ENCODE data around the gene HOXB2. TPM values are rescaled to one million over a fixed set of nuclear protein-coding genes. Genes with fewer than 3 reads are reported as not detected.
"Not testable (repeated sequence)": the region's sequence is repeated elsewhere in the genome, so short reads cannot be mapped to it uniquely, and the experiment has no call there.

Gene HOXB2
- total and polyA plus RNA-seq, 3 donors from 2014 or later = 1.8 to 4.2 (median 3.3) TPM

DNA sequence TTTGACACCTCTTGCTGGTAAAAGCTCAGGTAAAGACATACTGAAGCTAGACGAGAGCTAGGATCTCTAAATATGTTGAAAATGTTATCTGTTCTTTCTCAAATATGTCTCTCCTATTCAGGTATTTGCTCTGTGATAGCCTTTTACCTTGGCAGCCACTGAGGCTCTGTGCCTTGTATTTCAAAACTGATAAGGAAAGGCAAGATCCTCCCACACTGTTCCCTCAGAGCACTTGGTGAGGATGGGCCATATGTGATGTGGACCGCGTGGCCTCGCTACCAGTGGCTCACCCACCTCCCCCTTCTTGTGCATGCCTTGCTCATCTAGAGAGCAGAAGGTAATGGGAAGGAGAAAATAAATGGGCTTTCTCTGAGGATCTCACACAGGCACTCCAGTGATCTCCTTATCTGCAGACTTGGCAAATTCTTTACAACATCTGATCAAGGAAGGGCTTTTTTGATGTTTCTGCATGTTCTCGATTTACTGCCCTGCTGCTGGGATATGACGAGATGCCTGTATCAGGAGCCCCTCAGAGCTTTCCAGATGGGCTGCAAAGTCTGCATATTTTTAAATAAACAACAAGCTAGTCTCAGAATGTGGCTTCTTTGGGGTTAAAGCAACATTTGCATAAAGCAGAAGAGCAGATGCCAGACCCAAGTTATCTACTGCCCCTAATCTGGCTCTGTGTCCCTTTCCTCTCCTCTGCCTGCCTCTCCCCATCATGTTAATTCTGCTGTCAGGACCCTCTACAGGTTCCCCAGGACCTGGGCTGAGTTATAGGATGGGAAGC lies 31.0 kb downstream of the HOXB2 start:
- Histone ChIP-seq H3K27me3 (no peaks in the 10 kb centered on the region), H3K9me3 (no peaks in the 10 kb centered on the region), H3K4me3 (no peak overlapping the region), H3K4me1 (no peaks in the 10 kb centered on the region), H3K36me3 (ENCODE audit: low read depth, missing control alignments) (no peaks in the 10 kb centered on the region), H3K27ac (no peak overlapping the region)
- DNase-seq = no peak
- WGBS, 2 donors = 30 to 48% methylated on average over 6 of the region's 6 CpGs
- no peak for TF ChIP-seq CTCF (IDR thresholded peaks at IDR 0.05)
- no peak for TF ChIP-seq POLR2A (IDR thresholded peaks at IDR 0.05)
- intact Hi-C loops (cut with DNase I; ENCODE audit: low total_unique reads) = no loop called here

GRCh38 chr17:48513097-48513496 lies 31.8 kb downstream of the HOXB2 start:
- intact Hi-C loops (cut with DNase I; ENCODE audit: low total_unique reads) = no loop called here
- H3K27me3 ChIP-seq = no peaks in the 10 kb centered on the region
- no peaks in the 10 kb centered on the region for H3K9me3 ChIP-seq
- TF ChIP-seq POLR2A (IDR thresholded peaks at IDR 0.05) = no peak
- TF ChIP-seq CTCF (IDR thresholded peaks at IDR 0.05) = no peak
- H3K4me3 ChIP-seq = no peak overlapping the region
- H3K27ac ChIP-seq = no peak overlapping the region
- no peaks in the 10 kb centered on the region for H3K4me1 ChIP-seq
- WGBS, 2 donors = 39 to 46% methylated on average over 7 of the region's 7 CpGs
- no peak for DNase-seq
- no peaks in the 10 kb centered on the region for H3K36me3 ChIP-seq (ENCODE audit: low read depth, missing control alignments)

DNA sequence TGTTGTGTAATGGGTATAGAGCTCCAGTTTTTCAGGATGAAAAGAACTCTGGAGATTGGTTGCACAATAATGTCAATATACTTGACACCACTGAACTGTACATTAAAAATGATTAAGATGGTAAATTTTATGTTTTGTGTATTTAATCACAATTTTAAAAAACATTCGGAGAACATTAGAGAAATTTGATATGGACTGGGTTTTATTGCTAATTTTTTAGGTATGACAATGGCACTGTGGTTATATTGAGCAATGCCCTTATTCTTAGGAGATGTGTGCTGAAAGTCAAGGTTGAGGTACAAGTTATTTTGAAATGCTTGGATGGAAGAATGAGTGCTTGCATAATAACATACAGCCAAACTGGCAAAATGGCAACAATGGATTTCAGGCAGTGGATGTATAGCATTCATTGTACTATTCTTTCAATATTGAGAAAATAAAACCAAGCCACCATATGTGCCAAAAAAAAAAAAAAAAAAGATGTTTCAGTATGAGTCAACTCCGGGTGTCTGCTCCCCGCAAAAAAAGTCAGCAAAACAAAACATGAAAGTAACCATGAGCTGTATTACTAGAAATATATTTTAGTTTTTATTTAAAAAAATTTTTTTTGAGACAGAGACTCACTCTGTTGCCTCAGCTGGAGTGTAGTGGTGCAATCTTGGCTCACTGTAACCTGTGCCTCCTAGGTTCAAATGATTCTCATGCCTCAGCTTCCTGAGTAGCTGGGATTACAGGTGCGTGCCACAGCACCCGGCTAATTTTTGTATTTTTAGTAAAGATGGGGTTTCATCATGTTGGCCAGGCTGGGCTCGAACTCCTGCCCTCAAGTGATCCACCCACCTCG lies 33.9 kb downstream of the HOXB2 start:
- Histone ChIP-seq H3K9me3 (no peaks in the 10 kb centered on the region), H3K27ac (no peak overlapping the region), H3K4me1 (no peaks in the 10 kb centered on the region), H3K4me3 (no peak overlapping the region), H3K36me3 (ENCODE audit: low read depth, missing control alignments) (no peaks in the 10 kb centered on the region), H3K27me3 (no peaks in the 10 kb centered on the region)
- intact Hi-C loops (cut with DNase I; ENCODE audit: low total_unique reads) = no loop called here
- TF ChIP-seq CTCF (IDR thresholded peaks at IDR 0.05) (no peak), POLR2A (IDR thresholded peaks at IDR 0.05) (no peak)
- DNase-seq = no peak
- WGBS, 2 donors = 79 to 83% methylated on average over 7 of the region's 7 CpGs

DNA sequence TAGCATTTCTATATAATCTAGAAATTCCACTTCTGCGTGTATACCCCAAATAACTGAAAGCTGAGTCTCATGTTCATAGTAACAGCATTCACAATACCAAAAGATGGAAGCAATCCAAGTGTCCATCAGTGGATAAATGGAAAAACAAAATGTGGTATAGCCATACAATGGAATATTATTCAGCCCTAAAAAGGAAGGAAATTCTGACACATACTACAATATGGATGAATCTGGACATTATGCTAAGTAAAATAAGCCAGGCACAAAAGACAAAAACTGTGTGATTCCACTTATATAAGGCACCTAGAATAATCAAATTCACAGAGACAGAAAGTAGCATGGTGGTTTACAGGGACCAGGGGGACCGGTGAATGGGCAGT lies 34.5 kb downstream of the HOXB2 start:
- no peaks in the 10 kb centered on the region for H3K27me3 ChIP-seq
- H3K36me3 ChIP-seq (ENCODE audit: low read depth, missing control alignments) = no peaks in the 10 kb centered on the region
- H3K4me3 ChIP-seq = no peak overlapping the region
- WGBS, 2 donors = 90 to 91% methylated on average over 2 of the region's 2 CpGs
- H3K4me1 ChIP-seq = no peaks in the 10 kb centered on the region
- TF ChIP-seq CTCF (IDR thresholded peaks at IDR 0.05) (no peak), POLR2A (IDR thresholded peaks at IDR 0.05) (no peak)
- no peak for DNase-seq
- no peaks in the 10 kb centered on the region for H3K9me3 ChIP-seq
- intact Hi-C loops (cut with DNase I; ENCODE audit: low total_unique reads) = no loop called here
- H3K27ac ChIP-seq = no peak overlapping the region

DNA sequence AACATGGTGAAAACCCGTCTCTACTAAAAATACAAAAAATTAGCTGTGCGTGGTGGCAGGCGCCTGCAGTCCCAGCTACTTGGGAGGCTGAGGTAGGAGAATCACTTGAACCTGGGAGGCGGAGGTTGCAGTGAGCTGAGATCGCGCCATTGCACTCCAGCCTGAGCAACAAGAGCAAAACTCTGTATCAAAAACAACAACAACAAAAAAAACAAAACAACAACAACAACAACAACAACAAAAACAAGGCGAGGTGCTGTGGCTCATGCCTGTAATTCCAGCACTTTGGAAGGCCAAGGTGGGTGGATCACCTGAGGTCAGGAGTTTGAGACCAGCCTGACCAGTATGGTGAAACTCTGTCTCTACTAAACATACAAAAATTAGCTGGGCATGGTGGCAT lies 35.2 kb downstream of the HOXB2 start:
- intact Hi-C loops (cut with DNase I; ENCODE audit: low total_unique reads); H3K9me3 ChIP-seq; DNase-seq; H3K27me3 ChIP-seq; H3K27ac ChIP-seq; H3K4me3 ChIP-seq; H3K36me3 ChIP-seq (ENCODE audit: low read depth, missing control alignments); H3K4me1 ChIP-seq: not testable (repeated sequence)
- WGBS, 2 donors = 87 to 88% methylated on average over 7 of the region's 7 CpGs

Data from testis (tissue), 3 donors.